Dedifferentiated amniotic fluid mesenchymal stem cell (primary cell): Measurements from ENCODE around the gene GID8.
"Not testable (repeated sequence)": the region's sequence is repeated elsewhere in the genome, so short reads cannot be mapped to it uniquely, and the experiment has no call there.

Experiments
- DNase-seq: peaks from one replicate; pipeline ENCODE4 v3.0.0-alpha.2; 2016; ENCODE audit errors: extremely low spot score

GID8 gene

GRCh38 chr20:62958388-62959100 lies 20.6 kb downstream of the GID8 start:
- no peak for DNase-seq

GRCh38 chr20:62959101-62959971 lies 21.4 kb downstream of the GID8 start:
- DNase-seq, result no peak

DNA sequence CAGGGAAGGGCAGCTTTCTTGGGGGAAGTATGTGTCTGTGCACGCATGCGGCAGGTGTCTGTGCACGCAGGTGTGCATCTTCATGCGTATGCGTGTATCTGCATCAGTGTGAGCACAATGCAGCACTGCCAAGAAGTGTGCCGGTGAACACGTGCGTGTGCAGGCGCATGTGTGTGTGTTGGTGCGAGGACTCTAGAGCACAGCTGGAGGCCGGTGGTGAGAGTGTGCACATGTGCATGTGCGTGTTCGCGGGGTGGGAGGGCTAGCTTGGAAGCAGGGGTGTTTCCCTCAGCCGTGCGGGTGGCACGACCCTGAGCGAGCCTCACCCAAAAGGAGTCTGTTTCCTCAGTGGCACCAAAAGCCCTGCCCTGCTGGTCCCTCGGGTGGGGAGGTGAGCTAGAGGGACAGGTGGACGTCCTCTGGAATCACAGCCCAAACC lies 22.1 kb downstream of the GID8 start:
- DNase-seq, result no peak

DNA sequence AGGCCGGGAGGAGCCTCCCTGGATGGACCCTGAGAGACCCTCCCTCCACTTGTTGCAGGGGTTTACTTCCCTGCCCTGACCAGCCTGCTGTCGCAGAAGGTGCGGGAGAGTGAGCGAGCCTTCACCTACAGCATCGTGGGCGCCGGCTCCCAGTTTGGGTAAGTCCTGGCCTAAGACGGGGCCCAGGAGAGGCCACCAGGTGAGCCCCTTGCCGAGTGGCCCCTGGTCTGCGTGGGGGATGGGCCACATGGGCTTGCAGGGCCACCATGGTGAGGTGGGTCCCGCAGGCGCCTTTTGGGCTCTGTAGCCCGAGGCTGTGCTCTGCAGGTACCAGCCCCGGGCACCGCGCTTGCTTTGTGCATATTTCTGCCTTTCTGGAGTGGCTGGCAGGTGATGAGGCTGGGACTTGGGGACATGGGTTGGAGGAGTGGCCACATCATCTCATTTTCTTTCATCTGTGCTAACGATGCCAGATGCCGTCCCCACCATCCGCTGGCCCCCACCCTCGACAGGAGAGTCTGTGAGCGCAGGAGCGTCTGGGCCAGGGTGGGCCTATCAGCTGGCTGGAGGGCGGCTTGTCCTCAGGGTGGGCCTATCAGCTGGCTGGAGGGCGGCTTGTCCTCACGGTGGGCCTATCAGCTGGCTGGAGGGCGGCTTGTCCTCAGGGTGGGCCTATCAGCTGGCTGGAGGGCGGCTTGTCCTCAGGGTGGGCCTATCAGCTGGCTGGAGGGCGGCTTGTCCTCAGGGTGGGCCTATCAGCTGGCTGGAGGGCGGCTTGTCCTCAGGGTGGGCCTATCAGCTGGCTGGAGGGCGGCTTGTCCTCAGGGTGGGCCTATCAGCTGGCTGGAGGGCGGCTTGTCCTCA lies 22.7 kb downstream of the GID8 start:
- DNase-seq, result not testable (repeated sequence)

- no peak for DNase-seq
These were observed 23.4 kb downstream of the GID8 start for GRCh38 chr20:62961310-62961783.

- DNase-seq, result no peak
These were observed 23.9 kb downstream of the GID8 start for GRCh38 chr20:62961799-62962198.

- no peak for DNase-seq
These were observed 24.4 kb downstream of the GID8 start for GRCh38 chr20:62962221-62962879.

DNA sequence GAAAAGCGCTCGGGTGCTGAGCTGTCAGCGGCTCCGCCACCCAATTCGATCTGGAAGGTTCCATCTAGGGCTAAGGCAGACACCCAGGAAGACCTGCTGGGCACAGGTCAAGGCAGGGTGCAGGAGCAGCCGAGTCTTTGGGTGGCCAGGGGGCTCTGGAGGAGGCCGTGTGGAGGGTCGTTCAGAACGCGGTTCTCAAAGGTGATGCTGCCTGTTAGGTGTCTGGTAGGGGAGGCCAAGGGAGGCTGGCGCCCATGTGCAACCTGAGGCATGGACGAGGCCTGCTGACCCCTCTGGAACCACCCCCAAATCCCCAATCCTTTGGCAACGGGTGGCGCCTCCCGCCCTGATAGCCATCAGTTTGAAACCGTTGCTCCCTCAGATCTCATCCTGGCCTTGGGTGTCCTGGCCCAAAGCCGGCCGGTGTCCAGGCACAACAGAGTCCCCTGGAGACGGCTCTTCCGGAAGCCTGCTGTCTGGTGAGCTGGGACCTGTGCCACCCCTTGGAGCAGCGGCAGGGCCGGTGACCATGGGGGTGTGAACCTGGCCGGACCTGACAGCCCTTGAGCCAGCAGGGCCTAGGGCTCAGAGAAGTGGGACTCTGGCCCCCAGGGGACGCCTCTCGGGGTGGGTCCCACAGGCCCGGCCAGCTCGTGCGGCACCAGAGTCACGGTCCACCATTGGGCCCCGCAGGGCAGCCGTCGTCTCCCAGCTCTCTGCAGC lies 25.1 kb downstream of the GID8 start:
- no peak for DNase-seq

DNA sequence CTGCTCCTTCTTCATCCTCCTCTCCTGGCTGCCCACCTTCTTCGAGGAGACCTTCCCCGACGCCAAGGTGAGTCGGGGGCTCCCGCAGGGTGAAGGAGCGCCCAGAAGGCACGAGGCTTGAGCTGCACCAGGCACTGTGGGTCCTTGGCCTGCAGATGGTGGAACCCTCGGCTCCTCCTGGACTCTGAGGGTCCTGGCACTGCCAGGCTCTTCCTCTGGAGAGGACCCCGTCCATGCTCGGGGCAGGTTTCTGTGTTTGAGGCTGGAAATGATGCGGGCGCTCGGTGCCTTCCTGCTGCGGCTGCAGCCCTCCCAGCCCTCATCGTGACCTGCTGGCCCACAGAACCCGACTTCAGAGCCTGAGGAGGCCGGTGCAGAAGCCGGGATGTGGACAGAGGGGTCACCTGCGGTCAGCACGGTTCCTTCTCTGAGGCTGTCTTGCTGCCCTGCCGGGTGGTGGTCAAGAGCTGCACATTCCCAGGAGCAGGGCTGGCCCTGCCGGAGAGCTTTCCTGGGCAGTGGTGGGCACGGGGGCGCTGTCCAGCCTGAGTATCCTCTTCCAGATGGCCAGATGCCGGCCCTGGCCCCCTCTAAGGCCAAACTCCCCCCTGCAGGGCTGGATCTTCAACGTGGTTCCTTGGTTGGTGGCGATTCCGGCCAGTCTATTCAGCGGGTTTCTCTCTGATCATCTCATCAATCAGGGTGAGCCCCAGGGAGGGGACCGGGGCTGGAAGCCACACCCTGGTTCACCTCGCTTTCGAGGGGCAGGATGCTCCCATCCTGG lies 25.9 kb downstream of the GID8 start:
- no peak for DNase-seq

GRCh38 chr20:62964700-62965099 lies 26.8 kb downstream of the GID8 start:
- no peak for DNase-seq

- no peak for DNase-seq
These were observed 27.4 kb downstream of the GID8 start for GRCh38 chr20:62965363-62965771.

DNA sequence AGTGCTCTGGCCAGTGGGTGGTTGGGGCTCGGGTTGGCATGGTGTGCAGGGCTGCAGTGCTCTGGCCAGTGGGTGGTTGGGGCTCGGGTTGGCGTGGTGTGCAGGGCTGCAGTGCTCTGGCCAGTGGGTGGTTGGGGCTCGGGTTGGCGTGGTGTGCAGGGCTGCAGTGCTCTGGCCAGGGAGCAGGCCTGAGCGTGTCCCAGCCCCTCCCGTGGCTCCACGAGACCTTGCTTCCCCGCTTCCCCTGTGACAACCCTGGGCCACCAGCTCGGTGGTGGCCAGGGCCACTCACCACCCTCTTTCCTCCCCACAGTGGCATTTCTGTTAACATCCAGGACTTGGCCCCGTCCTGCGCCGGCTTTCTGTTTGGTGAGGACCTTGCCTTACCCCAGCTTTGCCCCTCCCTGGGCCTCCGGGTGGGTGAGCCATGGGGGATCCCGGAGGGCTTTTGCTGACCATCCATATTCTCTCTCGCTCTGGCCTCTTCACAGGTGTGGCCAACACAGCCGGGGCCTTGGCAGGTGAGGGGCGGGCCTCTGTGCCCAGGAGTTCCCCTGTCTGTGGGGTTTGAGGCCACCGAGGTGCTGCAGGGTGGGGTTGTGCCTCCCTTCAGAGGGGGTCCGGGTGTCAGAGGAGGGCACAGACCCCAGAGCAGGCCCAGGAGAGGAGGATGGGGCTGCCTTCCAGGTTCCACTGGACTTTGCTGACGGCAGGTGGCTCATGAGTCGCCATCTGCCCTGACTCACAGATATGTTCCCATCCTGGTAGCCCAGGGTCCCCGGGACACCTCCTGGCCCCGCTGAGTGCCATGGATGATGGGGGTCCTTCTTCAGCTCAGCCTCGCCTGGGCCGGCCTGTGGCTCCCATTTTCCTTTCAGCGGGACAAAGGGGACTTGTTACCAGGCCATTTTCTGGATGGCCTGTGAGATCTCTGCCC lies 28.5 kb downstream of the GID8 start:
- DNase-seq, result no peak

DNA sequence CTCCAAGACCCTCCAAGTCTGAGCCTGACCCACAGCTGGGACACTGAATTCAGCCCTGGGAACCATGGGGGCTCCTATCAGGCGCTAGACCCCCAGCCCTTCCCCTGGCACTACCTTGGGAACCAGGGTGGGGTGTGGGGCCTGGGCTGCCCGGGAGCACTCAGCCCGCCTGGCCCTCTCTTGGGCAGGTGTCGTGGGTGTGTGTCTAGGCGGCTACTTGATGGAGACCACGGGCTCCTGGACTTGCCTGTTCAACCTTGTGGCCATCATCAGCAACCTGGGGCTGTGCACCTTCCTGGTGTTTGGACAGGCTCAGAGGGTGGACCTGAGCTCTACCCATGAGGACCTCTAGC lies 29.2 kb downstream of the GID8 start:
- no peak for DNase-seq

DNA sequence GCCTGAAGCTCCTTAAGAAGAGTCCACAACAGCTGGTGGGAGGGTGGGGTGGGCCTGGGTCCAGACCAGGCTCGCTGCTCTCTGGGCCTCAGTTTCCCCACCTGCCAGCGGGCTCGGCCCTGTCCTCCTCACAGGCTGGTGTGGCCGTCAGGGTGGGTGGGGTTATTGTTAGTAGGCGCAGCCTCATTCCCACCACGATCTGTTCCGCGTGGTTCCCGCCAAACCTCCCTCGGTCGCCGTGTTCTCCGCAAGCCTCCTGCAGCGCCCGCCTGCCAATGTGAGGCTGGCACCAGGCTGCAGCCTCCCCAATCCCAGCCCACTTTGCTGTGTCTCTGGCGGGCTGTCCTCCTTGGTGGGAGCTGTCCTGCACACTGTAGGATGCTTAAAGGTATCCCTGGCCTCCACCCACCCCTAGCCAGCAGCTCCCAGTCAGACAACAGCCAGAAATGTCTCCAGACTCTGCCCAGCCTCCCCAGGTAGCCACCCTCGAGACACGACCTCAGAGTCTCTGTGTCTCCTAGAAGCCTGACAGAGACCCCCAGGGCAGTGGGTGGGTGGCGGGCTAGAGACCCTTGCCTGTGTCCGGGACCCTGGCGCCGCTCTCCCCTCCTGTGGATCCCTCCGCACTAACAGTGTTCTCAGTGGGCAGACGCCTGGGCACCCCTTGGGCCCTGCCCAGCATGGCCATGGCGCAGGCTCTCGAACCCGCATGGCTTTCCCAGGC lies 29.8 kb downstream of the GID8 start:
- no peak for DNase-seq

DNA sequence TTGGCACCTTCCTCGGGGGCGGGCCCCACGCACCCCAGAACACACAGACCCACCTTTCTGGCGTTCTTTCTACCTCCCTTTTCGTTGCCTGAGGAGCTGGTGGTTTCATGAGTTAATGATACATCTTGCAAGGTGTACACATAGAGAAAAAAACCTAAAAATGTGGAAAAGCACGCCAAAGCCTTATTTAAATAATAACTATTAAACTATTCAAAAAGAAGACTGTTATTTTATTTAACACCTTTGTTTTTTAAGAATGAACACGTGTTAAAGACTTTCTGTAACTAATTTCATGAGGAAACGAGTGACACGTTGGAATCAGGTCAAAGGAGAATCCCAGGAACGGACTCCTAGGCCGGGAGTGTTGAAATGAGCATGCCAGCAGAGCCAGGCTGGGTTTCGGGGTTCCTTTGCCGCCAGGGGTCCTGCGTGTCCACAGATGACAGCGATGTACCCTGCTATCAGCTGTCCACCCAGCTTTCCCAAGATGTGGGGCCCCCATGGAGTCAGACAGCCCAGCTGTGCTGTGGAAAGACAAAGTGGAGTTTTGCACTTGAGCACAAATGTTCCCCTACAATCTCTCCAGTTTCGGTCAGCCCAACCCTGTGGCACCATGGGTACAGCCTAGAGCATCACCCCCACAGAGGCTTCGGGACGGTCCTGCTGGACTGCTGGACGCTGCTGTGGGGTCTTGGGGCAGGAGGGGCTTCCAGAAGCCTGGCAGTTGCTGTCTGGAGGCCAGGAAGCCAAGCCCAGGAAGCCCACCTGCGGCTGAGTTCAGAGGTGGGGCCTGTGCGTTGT lies 30.6 kb downstream of the GID8 start:
- no peak for DNase-seq

DNA sequence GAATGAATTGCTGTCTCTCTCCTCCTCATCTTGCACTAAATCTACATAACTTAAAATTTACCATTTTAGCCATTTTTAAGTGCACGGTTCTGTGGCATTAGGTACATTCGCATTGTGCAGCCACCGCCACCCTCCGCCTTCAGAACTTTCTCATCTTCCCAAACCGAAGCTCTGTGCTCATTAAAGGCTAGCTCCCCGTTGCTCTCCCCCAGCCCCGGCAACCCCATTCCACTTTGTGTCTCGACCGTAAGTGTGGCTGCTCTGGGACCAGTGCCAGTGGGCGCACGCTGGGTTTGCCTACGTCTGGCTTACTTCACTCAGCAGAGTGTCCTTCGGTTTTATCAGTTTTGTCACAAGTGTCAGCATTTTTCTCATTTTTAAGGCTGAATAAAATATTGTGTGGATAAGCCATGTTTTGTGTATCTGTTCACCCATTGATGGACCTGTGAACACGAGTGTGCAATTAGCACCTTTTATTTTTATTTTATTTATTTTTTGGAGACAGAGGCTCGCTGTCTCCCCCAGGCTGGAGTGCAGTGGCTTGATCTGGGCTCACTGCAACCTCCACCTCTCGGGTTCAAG lies 31.3 kb downstream of the GID8 start:
- no peak for DNase-seq

DNA sequence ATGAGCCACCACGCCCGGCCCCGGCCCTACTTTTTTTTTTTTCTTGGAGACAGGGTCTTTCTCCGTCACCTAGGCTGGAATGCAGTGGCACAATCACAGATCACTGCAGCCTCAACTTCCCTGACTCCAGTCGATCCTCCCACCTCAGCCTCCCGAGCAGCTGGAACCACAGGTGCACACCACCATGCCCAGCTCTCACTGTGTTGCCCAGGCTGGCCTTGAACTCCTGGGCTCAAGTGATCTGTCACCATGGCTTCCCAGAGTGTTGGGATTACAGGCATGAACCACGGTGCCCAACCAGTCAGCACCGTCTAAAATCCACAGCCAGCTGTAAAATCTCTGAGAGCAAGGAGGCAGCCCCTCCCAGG lies 32.0 kb downstream of the GID8 start:
- DNase-seq, result no peak
